Uterus (tissue), 4 donors: ENCODE measurements around the gene ZFR. TPM values are rescaled to one million over a fixed set of nuclear protein-coding genes. Genes with fewer than 3 reads are reported as not detected.

ENCODE experiments used
- DNase-seq, 2 donors: peaks; one replicate each; pipeline ENCODE4 v3.0.0-alpha.2; 2019 to 2020
- H3K27ac ChIP-seq, 2 donors: fragments of 200-600 bp; sonication (generic); 1 replicate in 1 of 2; 2 replicates in 1 of 2; pipeline ENCODE4 v1.5.1; 2016 to 2018
- H3K27me3 ChIP-seq, 2 donors: fragments of 200-600 bp; sonication (generic); one replicate each; pipeline ENCODE4 v1.5.1; 2018 to 2019; ENCODE audit warnings: control low read depth in 1 of 2
- H3K36me3 ChIP-seq, 2 donors: fragments of 200-600 bp; sonication (generic); one replicate each; pipeline ENCODE4 v1.5.1; 2019; ENCODE audit warnings: control low read depth in 1 of 2
- H3K4me1 ChIP-seq, 2 donors: fragments of 200-600 bp; sonication (generic); one replicate each; pipeline ENCODE4 v1.5.1; 2018 to 2019; ENCODE audit warnings: control low read depth in 1 of 2
- H3K4me3 ChIP-seq, 2 donors: fragments of 200-600 bp; sonication (generic); 1 replicate in 1 of 2; 2 replicates in 1 of 2; pipeline ENCODE4 v1.5.1; 2018 to 2019; ENCODE audit warnings: mild to moderate bottlenecking in 1 of 2
- H3K9me3 ChIP-seq, 2 donors: fragments of 200-600 bp; sonication (generic); one replicate each; pipeline ENCODE4 v1.5.1; 2019; ENCODE audit warnings: control low read depth in 1 of 2
- CTCF ChIP-seq, 4 experiments: fragments of 200-600 bp in 2 of 4; fragments of 450-650 bp in 2 of 4; sonication (generic) in 2 of 4; IDR thresholded peaks; one replicate each; pipeline ENCODE4 v1.5.1; 2016 to 2019; ENCODE audit warnings: antibody characterized with exemption in 4 of 4, mild to moderate bottlenecking in 2 of 4, moderate library complexity in 1 of 4
- POLR2A ChIP-seq, 2 donors: fragments of 450-650 bp; IDR thresholded peaks; one replicate each; pipeline ENCODE4 v1.6.1; 2016; ENCODE audit warnings: antibody characterized with exemption in 2 of 2, mild to moderate bottlenecking in 1 of 2, moderate library complexity in 1 of 2
- intact Hi-C: fragments of 100-400 bp; cut with DNase I; formaldehyde crosslinking; loops from one replicate; pipeline ENCODE4 v1.15.1; 2023; ENCODE audit warnings: low total_unique reads
- total RNA-seq, 4 donors: library from RNA; depleted of rRNA in 3 of 4; stranded (reverse); fragments of >200 nt in 3 of 4; gene quantifications; one replicate each; pipeline versions ENCODE4 v1.1.0 to v1.2.4, GENCODE V29; 2014 to 2023
- donor health status: DM: yes; HTN: yes; CAD: no.

Gene ZFR
- total RNA-seq, 4 donors from 2014 or later, result 54.1 to 108 (median 72.5) TPM

- Histone ChIP-seq H3K9me3 (peaks cover 0 to 7% of the 10 kb centered on the region in 2 donors), H3K4me1 (no peaks in the 10 kb centered on the region), H3K27ac (no peak overlapping the region), H3K27me3 (no peaks in the 10 kb centered on the region), H3K4me3 (no peak overlapping the region), H3K36me3 (no peaks in the 10 kb centered on the region)
- no peak for TF ChIP-seq CTCF (IDR thresholded peaks at IDR 0.05)
- no peak for DNase-seq
- intact Hi-C loops, result no loop called here
These were observed 16.1 kb downstream of the ZFR start for GRCh38 chr5:32428426-32428825.

- Histone ChIP-seq H3K27ac (no peak overlapping the region), H3K36me3 (no peaks in the 10 kb centered on the region), H3K4me3 (no peak overlapping the region), H3K9me3 (peaks cover 0 to 7% of the 10 kb centered on the region in 2 donors), H3K27me3 (no peaks in the 10 kb centered on the region), H3K4me1 (no peaks in the 10 kb centered on the region)
- TF ChIP-seq POLR2A (IDR thresholded peaks at IDR 0.05) (no peak), CTCF (IDR thresholded peaks at IDR 0.05) (no peak)
- no peak for DNase-seq
- intact Hi-C loops, result no loop called here
These were observed 17.9 kb downstream of the ZFR start for GRCh38 chr5:32426440-32427151.

GRCh38 chr5:32422697-32423096, 21.8 kb downstream of the ZFR start:
- TF ChIP-seq CTCF (IDR thresholded peaks at IDR 0.05) (no peak), POLR2A (IDR thresholded peaks at IDR 0.05) (no peak)
- Histone ChIP-seq H3K36me3 (no peaks in the 10 kb centered on the region), H3K27ac (no peak overlapping the region), H3K4me1 (peaks cover 0 to 14% of the 10 kb centered on the region in 2 donors), H3K4me3 (no peak overlapping the region), H3K9me3 (peaks cover 0 to 7% of the 10 kb centered on the region in 2 donors), H3K27me3 (no peaks in the 10 kb centered on the region)
- no peak for DNase-seq
- intact Hi-C loops, result no loop called here

- Histone ChIP-seq H3K9me3 (no peaks in the 10 kb centered on the region), H3K4me1 (peaks cover 0 to 14% of the 10 kb centered on the region in 2 donors), H3K27me3 (no peaks in the 10 kb centered on the region), H3K4me3 (no peak overlapping the region), H3K27ac (no peak overlapping the region), H3K36me3 (no peaks in the 10 kb centered on the region)
- TF ChIP-seq POLR2A (IDR thresholded peaks at IDR 0.05), result no peak
- no peak for DNase-seq
- intact Hi-C loops, result no loop called here
These were observed 23.5 kb downstream of the ZFR start for GRCh38 chr5:32421075-32421474.

- Histone ChIP-seq H3K27ac (no peak overlapping the region), H3K36me3 (no peaks in the 10 kb centered on the region), H3K4me3 (no peak overlapping the region), H3K4me1 (peaks cover 0 to 14% of the 10 kb centered on the region in 2 donors), H3K9me3 (no peaks in the 10 kb centered on the region), H3K27me3 (no peaks in the 10 kb centered on the region)
- no peak for DNase-seq
- no peak for TF ChIP-seq CTCF (IDR thresholded peaks at IDR 0.05)
- TF ChIP-seq POLR2A (IDR thresholded peaks at IDR 0.05), result no peak
- intact Hi-C loops, result no loop called here
These were observed 24.0 kb downstream of the ZFR start for GRCh38 chr5:32420506-32420905.
